K562 (cell line): ENCODE results near the gene MMS22L. TPM values are rescaled to one million over a fixed set of nuclear protein-coding genes. Genes with fewer than 3 reads are reported as not detected.
A peak's percentile ranks its signal among the peaks of the same experiment; 100 is the strongest.

ENCODE experiments used
- C11orf30 ChIP-seq: fragments of 450-650 bp; IDR thresholded peaks from 2 replicates; pipeline ENCODE4 v1.6.1; 2016; ENCODE audit warnings: low read depth, mild to moderate bottlenecking
- CBFB ChIP-seq: sonication (generic); formaldehyde crosslinking; IDR thresholded peaks from 2 replicates; pipeline ENCODE4 v1.4.0; 2020; ENCODE audit warnings: mild to moderate bottlenecking, missing genetic modification reagents
- CBX1 ChIP-seq: sonication (generic); IDR thresholded peaks from 2 replicates; pipeline ENCODE4 v1.6.1; 2016; ENCODE audit warnings: antibody characterized with exemption, low read depth, mild to moderate bottlenecking
- CREB1 ChIP-seq, 2 experiments: sonication (generic) in 1 of 2; formaldehyde crosslinking in 1 of 2; IDR thresholded peaks; 2 replicates each; pipeline versions ENCODE4 v1.6.1 to v1.8.0; 2012 to 2022; ENCODE audit warnings: inconsistent platforms in 1 of 2, mild to moderate bottlenecking in 1 of 2, missing genetic modification reagents in 1 of 2, moderate library complexity in 1 of 2
- CXXC5 ChIP-seq: fragments of 250-450 bp; sonication (Bioruptor Pico); IDR thresholded peaks from 2 replicates; pipeline ENCODE4 v1.8.0; 2022; ENCODE audit warnings: inconsistent platforms, mild to moderate bottlenecking, moderate library complexity
- GATAD2B ChIP-seq: fragments of 450-650 bp; IDR thresholded peaks from 2 replicates; pipeline ENCODE4 v1.6.1; 2017; ENCODE audit warnings: mild to moderate bottlenecking, borderline replicate concordance
- MAFF ChIP-seq: IDR thresholded peaks from 2 replicates; pipeline ENCODE4 v1.6.1; 2012; ENCODE audit warnings: low read length, improper control_type of control experiment
- PCBP1 ChIP-seq: fragments of 200-400 bp; formaldehyde crosslinking; IDR thresholded peaks from 2 replicates; pipeline ENCODE4 v1.6.1; 2018; ENCODE audit warnings: mild to moderate bottlenecking, low read depth, low read length; ENCODE audit not compliant: poor library complexity, severe bottlenecking
- PYGO2 ChIP-seq: fragments of 450-650 bp; IDR thresholded peaks from 2 replicates; pipeline ENCODE4 v1.6.1; 2016; ENCODE audit warnings: mild to moderate bottlenecking, missing genetic modification characterization, moderate library complexity, missing compliant biosample characterization
- SMAD2 ChIP-seq: fragments of 150-350 bp; IDR thresholded peaks from 2 replicates; pipeline ENCODE4 v1.6.1; 2014; ENCODE audit warnings: low read depth, mild to moderate bottlenecking, low read length
- TAF1 ChIP-seq: IDR thresholded peaks from 2 replicates; pipeline ENCODE4 v1.6.1; 2011; ENCODE audit warnings: mild to moderate bottlenecking, low read length, moderate library complexity; ENCODE audit not compliant: insufficient read depth, control insufficient read depth, severe bottlenecking; ENCODE audit errors: extremely low read depth
- WHSC1 ChIP-seq: IDR thresholded peaks from one replicate; pipeline ENCODE4 v1.6.1; 2012; ENCODE audit warnings: low read length, control low read depth, inconsistent platforms
- polyA plus RNA-seq, 8 experiments: library from polyadenylated mRNA; depleted of rRNA in 4 of 8; stranded (reverse) in 5 of 8; unstranded in 3 of 8; fragments of >200 nt; fragmentation: Nextera tagmentation in 2 of 8; fragmentation: Illumina TruSeq in 1 of 8; extraction: Ambion mirVana in 2 of 8; extraction: Trizol in 1 of 8; gene quantifications; 2 replicates each; pipeline versions ENCODE4 v1.2.1 to v1.2.3, GENCODE V29; 2011 to 2014; ENCODE audit warnings: inconsistent platforms in 1 of 8, missing spikeins in 1 of 8
- total RNA-seq, 7 experiments: library from RNA; depleted of rRNA in 6 of 7; stranded (reverse); fragments of >200 nt in 6 of 7; fragmentation: Illumina TruSeq in 2 of 7; extraction: Trizol in 2 of 7; gene quantifications; 2 replicates each; pipeline versions ENCODE4 v1.2.1 to v1.2.3, GENCODE V29; 2011 to 2021; ENCODE audit warnings: low replicate concordance in 1 of 7
- TF ChIP-seq, protein P1 (sequence below): fragments of 450-650 bp; IDR thresholded peaks from 2 replicates; pipeline ENCODE4 v1.6.1; 2016; ENCODE audit warnings: mild to moderate bottlenecking, moderate library complexity
- TF ChIP-seq, protein P2 (sequence below): fragments of 250-450 bp; sonication (Bioruptor Pico); IDR thresholded peaks from 2 replicates; pipeline ENCODE4 v1.5.0; 2021

MMS22L gene
- total and polyA plus RNA-seq, 9 of the 15 experiments (the other 6 are each of a cell fraction or from before 2014, with no cell fraction given): 13.0 to 59.5 (median 26.9) TPM

- TF ChIP-seq, protein P1, sequence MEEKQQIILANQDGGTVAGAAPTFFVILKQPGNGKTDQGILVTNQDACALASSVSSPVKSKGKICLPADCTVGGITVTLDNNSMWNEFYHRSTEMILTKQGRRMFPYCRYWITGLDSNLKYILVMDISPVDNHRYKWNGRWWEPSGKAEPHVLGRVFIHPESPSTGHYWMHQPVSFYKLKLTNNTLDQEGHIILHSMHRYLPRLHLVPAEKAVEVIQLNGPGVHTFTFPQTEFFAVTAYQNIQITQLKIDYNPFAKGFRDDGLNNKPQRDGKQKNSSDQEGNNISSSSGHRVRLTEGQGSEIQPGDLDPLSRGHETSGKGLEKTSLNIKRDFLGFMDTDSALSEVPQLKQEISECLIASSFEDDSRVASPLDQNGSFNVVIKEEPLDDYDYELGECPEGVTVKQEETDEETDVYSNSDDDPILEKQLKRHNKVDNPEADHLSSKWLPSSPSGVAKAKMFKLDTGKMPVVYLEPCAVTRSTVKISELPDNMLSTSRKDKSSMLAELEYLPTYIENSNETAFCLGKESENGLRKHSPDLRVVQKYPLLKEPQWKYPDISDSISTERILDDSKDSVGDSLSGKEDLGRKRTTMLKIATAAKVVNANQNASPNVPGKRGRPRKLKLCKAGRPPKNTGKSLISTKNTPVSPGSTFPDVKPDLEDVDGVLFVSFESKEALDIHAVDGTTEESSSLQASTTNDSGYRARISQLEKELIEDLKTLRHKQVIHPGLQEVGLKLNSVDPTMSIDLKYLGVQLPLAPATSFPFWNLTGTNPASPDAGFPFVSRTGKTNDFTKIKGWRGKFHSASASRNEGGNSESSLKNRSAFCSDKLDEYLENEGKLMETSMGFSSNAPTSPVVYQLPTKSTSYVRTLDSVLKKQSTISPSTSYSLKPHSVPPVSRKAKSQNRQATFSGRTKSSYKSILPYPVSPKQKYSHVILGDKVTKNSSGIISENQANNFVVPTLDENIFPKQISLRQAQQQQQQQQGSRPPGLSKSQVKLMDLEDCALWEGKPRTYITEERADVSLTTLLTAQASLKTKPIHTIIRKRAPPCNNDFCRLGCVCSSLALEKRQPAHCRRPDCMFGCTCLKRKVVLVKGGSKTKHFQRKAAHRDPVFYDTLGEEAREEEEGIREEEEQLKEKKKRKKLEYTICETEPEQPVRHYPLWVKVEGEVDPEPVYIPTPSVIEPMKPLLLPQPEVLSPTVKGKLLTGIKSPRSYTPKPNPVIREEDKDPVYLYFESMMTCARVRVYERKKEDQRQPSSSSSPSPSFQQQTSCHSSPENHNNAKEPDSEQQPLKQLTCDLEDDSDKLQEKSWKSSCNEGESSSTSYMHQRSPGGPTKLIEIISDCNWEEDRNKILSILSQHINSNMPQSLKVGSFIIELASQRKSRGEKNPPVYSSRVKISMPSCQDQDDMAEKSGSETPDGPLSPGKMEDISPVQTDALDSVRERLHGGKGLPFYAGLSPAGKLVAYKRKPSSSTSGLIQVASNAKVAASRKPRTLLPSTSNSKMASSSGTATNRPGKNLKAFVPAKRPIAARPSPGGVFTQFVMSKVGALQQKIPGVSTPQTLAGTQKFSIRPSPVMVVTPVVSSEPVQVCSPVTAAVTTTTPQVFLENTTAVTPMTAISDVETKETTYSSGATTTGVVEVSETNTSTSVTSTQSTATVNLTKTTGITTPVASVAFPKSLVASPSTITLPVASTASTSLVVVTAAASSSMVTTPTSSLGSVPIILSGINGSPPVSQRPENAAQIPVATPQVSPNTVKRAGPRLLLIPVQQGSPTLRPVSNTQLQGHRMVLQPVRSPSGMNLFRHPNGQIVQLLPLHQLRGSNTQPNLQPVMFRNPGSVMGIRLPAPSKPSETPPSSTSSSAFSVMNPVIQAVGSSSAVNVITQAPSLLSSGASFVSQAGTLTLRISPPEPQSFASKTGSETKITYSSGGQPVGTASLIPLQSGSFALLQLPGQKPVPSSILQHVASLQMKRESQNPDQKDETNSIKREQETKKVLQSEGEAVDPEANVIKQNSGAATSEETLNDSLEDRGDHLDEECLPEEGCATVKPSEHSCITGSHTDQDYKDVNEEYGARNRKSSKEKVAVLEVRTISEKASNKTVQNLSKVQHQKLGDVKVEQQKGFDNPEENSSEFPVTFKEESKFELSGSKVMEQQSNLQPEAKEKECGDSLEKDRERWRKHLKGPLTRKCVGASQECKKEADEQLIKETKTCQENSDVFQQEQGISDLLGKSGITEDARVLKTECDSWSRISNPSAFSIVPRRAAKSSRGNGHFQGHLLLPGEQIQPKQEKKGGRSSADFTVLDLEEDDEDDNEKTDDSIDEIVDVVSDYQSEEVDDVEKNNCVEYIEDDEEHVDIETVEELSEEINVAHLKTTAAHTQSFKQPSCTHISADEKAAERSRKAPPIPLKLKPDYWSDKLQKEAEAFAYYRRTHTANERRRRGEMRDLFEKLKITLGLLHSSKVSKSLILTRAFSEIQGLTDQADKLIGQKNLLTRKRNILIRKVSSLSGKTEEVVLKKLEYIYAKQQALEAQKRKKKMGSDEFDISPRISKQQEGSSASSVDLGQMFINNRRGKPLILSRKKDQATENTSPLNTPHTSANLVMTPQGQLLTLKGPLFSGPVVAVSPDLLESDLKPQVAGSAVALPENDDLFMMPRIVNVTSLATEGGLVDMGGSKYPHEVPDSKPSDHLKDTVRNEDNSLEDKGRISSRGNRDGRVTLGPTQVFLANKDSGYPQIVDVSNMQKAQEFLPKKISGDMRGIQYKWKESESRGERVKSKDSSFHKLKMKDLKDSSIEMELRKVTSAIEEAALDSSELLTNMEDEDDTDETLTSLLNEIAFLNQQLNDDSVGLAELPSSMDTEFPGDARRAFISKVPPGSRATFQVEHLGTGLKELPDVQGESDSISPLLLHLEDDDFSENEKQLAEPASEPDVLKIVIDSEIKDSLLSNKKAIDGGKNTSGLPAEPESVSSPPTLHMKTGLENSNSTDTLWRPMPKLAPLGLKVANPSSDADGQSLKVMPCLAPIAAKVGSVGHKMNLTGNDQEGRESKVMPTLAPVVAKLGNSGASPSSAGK: peak; percentile 78
- TF ChIP-seq, protein P2, sequence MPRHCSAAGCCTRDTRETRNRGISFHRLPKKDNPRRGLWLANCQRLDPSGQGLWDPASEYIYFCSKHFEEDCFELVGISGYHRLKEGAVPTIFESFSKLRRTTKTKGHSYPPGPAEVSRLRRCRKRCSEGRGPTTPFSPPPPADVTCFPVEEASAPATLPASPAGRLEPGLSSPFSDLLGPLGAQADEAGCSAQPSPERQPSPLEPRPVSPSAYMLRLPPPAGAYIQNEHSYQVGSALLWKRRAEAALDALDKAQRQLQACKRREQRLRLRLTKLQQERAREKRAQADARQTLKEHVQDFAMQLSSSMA (CRISPR knock-in tag): no peak
- peak; percentile 88 for TF ChIP-seq CBFB (CRISPR knock-in tag)
- no peak for TF ChIP-seq PYGO2 (tag)
- TF ChIP-seq CBX1: 0 out of 2 replicates have a peak, but pooled peaks have one; percentile 53
- no peak for TF ChIP-seq PCBP1
- peak; percentile 52; the same call in 1 of the 2 replicates for TF ChIP-seq CREB1 (IDR thresholded peaks at IDR 0.05)
- TF ChIP-seq CREB1 (CRISPR knock-in tag; IDR thresholded peaks at IDR 0.05): no peak
- TF ChIP-seq CXXC5 (CRISPR knock-in tag): peak; percentile 92
- TF ChIP-seq TAF1: peak; percentile 56
- TF ChIP-seq SMAD2: no peak
- TF ChIP-seq MAFF: peak; percentile 78; the same call in 1 of the 2 replicates
- no peak for TF ChIP-seq GATAD2B
- TF ChIP-seq WHSC1: no peak
- TF ChIP-seq C11orf30: 0 out of 2 replicates have a peak, but pooled peaks have one; percentile 10
Measured at GRCh38 chr6:97282726-97283617, at the start of gene MMS22L (continued).
